ENCODE results near the gene CNNM3.

Gene CNNM3

DNA sequence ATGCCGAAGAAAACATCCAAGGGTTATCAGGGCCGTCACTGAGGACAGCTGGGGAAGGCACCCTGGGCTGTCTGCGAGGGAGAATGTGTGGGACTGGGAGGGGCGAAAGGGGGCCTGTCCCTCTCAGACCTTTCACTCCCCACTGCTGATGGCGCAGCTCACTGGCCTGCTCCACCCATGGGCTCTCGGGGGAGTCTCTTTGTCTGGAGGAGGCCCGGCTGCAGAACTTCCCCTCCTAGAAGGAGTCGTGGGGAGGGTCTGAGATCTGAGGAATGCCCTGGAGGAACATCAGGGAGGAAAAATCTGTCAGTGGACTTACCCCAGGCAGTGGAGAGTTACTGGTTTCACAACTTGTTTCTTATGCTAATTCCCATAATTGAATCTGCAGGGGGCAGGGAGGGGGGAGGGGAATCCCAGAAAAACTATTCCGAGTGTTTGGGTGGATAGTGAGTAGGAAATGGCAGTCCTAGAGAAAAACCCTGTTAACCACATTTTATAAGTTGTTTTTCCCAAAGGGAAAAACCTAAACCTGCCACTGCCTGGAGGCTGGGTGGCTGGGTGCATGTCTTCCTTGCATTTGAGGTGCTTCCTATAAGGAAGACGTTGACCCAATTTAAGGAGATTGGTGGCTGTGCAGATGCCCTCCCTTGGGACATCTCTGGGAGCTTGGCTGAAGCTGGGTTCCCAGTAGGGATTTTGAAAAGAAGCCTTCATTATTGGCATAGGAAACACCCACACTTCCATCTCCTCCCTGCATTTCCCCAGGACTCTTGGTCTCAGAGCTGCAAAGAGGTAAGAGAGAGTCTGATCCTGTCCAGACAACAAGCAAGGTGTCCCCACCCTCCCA lies 65.5 kb downstream of the CNNM3 start:
- DNase-seq, result no peak

GRCh38 chr2:96882230-96882629 lies 66.2 kb downstream of the CNNM3 start:
- no peak for DNase-seq

DNA sequence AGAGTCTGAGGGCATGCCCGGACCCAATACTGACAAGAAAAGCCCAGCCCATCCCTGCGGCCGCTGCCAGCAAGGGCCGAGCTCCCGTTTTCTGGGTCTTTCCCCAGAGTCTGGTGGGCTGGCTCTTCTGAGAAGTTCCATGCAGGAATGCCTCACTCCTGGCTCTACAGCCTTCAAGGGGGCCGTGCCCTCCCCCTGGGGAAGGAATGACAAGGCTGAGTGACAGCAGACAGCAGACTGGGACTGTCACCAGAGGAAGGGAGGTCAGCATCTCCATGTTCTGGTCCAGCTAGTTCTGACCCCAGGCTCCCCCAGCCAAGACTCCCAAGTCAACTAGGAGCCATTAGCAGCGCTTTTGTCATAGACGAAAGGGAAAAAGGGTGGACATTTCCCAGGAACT lies 66.8 kb downstream of the CNNM3 start:
- DNase-seq, result no peak

- DNase-seq, result no peak
Measured at GRCh38 chr2:96883306-96883705, 67.2 kb downstream of the CNNM3 start.
